K562 (cell line): ENCODE results near the gene SUMO3. TPM values are rescaled to one million over a fixed set of nuclear protein-coding genes. Genes with fewer than 3 reads are reported as not detected.

Source experiments
- ATAC-seq: fragments of 200-7000 bp; cut with Tn5 transposase; 3 replicates; pipeline ENCODE4 v1.9.1; 2020; ENCODE audit warnings: moderate library complexity
- BruUV-seq: library from RNA; stranded (reverse); fragments of 400-500 nt; replicated peaks from 2 replicates; lab custom pipeline; 2021; lab: Mats Ljungman, UMichigan
- CTCF ChIA-PET: fragments of 300-600 bp; formaldehyde crosslinking; extraction: SDS; loops from one replicate; lab custom pipeline; 2021; ENCODE audit warnings: low intra/inter-chr PET ratio; lab: Yijun Ruan, JAX
- POLR2A ChIA-PET: fragments of 300-600, 350-650 bp; sonication (Branson Sonifier 250); formaldehyde crosslinking; extraction: SDS; loops from one replicate; lab custom pipeline; 2021; ENCODE audit warnings: antibody characterized with exemption, inconsistent platforms; lab: Yijun Ruan, JAX
- DNase-seq, 4 experiments: peaks; one replicate each; pipeline versions ENCODE4 v3.0.0 to v3.0.0-alpha.2; 2011 to 2018; ENCODE audit warnings: low spot score in 3 of 4, mixed read lengths in 3 of 4; ENCODE audit errors: extremely low read depth in 1 of 4
- FAIRE-seq: peaks from 2 replicates; lab custom pipeline; 2011; peaks lifted over from hg19 to GRCh38; lab: Jason Lieb, UNC
- H2AFZ ChIP-seq: 2 replicates; pipeline ENCODE4 v1.6.0; 2011; ENCODE audit warnings: low read depth, low read length, control low read depth, inconsistent platforms
- H3K27ac ChIP-seq: fragments of 200-600 bp; 3 replicates; pipeline ENCODE4 v1.8.0; 2011; ENCODE audit warnings: low read depth, mild to moderate bottlenecking, control low read depth, inconsistent platforms, low read length, moderate library complexity, mixed read lengths; ENCODE audit errors: extremely low read depth
- H3K27me3 ChIP-seq, 2 experiments: fragments of 300-600 bp in 1 of 2; 2 replicates in 1 of 2; 3 replicates in 1 of 2; pipeline versions ENCODE4 v1.6.0 to v1.8.0; 2011; ENCODE audit warnings: inconsistent platforms in 2 of 2, low read length in 2 of 2, mild to moderate bottlenecking in 1 of 2, mixed read lengths in 1 of 2, moderate library complexity in 1 of 2; ENCODE audit not compliant: control insufficient read depth in 2 of 2, insufficient read depth in 2 of 2
- H3K36me3 ChIP-seq: fragments of 300-600 bp; 3 replicates; pipeline ENCODE4 v1.8.0; 2011; ENCODE audit warnings: mild to moderate bottlenecking, low read length, inconsistent platforms; ENCODE audit not compliant: control insufficient read depth, insufficient read depth
- H3K4me1 ChIP-seq, 2 experiments: fragments of 200-600 bp in 1 of 2; replicated peaks in 1 of 2; 2 replicates in 1 of 2; 3 replicates in 1 of 2; pipeline versions ENCODE4 v1.5.1 to v1.8.0; 2011; ENCODE audit warnings: inconsistent platforms in 2 of 2, low read length in 2 of 2, mild to moderate bottlenecking in 1 of 2, mixed read lengths in 1 of 2, moderate library complexity in 1 of 2; ENCODE audit not compliant: control insufficient read depth in 2 of 2, insufficient read depth in 2 of 2
- H3K4me2 ChIP-seq: 2 replicates; pipeline ENCODE4 v1.6.1; 2011; ENCODE audit warnings: low read length, control low read depth, inconsistent platforms, mixed read lengths; ENCODE audit not compliant: insufficient read depth
- H3K4me3 ChIP-seq: fragments of 200-600 bp; sonication (generic), shearing (Covaris generic); 2 replicates; pipeline ENCODE4 v1.5.1; 2016; ENCODE audit warnings: control low read depth, inconsistent platforms
- H3K79me2 ChIP-seq: fragments of 200-600 bp; 3 replicates; pipeline ENCODE4 v1.8.0; 2011; ENCODE audit warnings: low read length, inconsistent platforms; ENCODE audit not compliant: control insufficient read depth, insufficient read depth
- H3K9ac ChIP-seq, 2 experiments: 2 replicates each; pipeline versions ENCODE4 v1.6.0 to v1.6.1; 2011; ENCODE audit warnings: low read depth in 2 of 2, low read length in 2 of 2, control low read depth in 1 of 2, inconsistent platforms in 1 of 2, mild to moderate bottlenecking in 1 of 2, mixed read lengths in 1 of 2; ENCODE audit not compliant: insufficient read depth in 1 of 2
- H3K9me1 ChIP-seq: one replicate; pipeline ENCODE4 v1.6.0; 2011; ENCODE audit warnings: inconsistent platforms, mild to moderate bottlenecking, low read length, moderate library complexity; ENCODE audit not compliant: control insufficient read depth, insufficient read depth
- H3K9me3 ChIP-seq: replicated peaks from 2 replicates; pipeline ENCODE4 v1.5.1; 2011; ENCODE audit warnings: low read depth, low read length, inconsistent platforms; ENCODE audit not compliant: control insufficient read depth, insufficient read depth
- H4K20me1 ChIP-seq: replicated peaks from 2 replicates; pipeline ENCODE4 v1.6.1; 2011; ENCODE audit warnings: low read length, inconsistent platforms, mixed read lengths; ENCODE audit not compliant: control insufficient read depth, insufficient read depth
- BHLHE40 ChIP-seq: IDR thresholded peaks from 2 replicates; pipeline ENCODE4 v1.6.1; 2011; ENCODE audit warnings: low read length, improper control_type of control experiment
- PTTG1 ChIP-seq: fragments of 450-650 bp; IDR thresholded peaks from 2 replicates; pipeline ENCODE4 v1.6.1; 2016; ENCODE audit warnings: low read depth, mild to moderate bottlenecking, missing genetic modification characterization, missing compliant biosample characterization
- RHOXF2B ChIP-seq: fragments of 250-450 bp; sonication (Bioruptor Pico); conservative IDR thresholded peaks from 2 replicates; pipeline ENCODE4 v1.5.1; 2021
- ZNF133 ChIP-seq: fragments of 250-450 bp; sonication (Bioruptor Pico); IDR thresholded peaks from 2 replicates; pipeline ENCODE4 v1.4.0; 2020; ENCODE audit warnings: mild to moderate bottlenecking
- ZNF57 ChIP-seq: fragments of 450-650 bp; formaldehyde crosslinking; IDR thresholded peaks from 2 replicates; pipeline ENCODE4 v1.4.0; 2020; ENCODE audit warnings: mild to moderate bottlenecking, moderate library complexity
- WGBS: fragments of 100-300 bp; shearing (Covaris generic); methylation state at CpG from one replicate; pipeline ENCODE4 v1.1.6; 2016; ENCODE audit warnings: low coverage, mixed read lengths; ENCODE audit not compliant: insufficient coverage; ENCODE audit errors: missing lambda C conversion rate; 5-methylcytosine and 5-hydroxymethylcytosine counted together
- in situ Hi-C: fragments of 300-500 bp; cut with MboI; formaldehyde crosslinking; loops from 4 replicates; pipeline ENCODE4 v1.15.0; 2018; ENCODE audit warnings: inconsistent platforms, mixed read lengths
- intact Hi-C: fragments of 100-400 bp; cut with micrococcal nuclease; formaldehyde crosslinking; loops from 2 replicates; pipeline ENCODE4 v1.14.2; 2022
- polyA plus RNA-seq, 8 experiments: library from polyadenylated mRNA; depleted of rRNA in 4 of 8; stranded (reverse) in 5 of 8; unstranded in 3 of 8; fragments of >200 nt; fragmentation: Nextera tagmentation in 2 of 8; fragmentation: Illumina TruSeq in 1 of 8; extraction: Ambion mirVana in 2 of 8; extraction: Trizol in 1 of 8; gene quantifications; 2 replicates each; pipeline versions ENCODE4 v1.2.1 to v1.2.3, GENCODE V29; 2011 to 2014; ENCODE audit warnings: inconsistent platforms in 1 of 8, missing spikeins in 1 of 8
- total RNA-seq, 7 experiments: library from RNA; depleted of rRNA in 6 of 7; stranded (reverse); fragments of >200 nt in 6 of 7; fragmentation: Illumina TruSeq in 2 of 7; extraction: Trizol in 2 of 7; gene quantifications; 2 replicates each; pipeline versions ENCODE4 v1.2.1 to v1.2.3, GENCODE V29; 2011 to 2021; ENCODE audit warnings: low replicate concordance in 1 of 7
- TF ChIP-seq, protein P1 (sequence below): sonication (generic); formaldehyde crosslinking; IDR thresholded peaks from 2 replicates; pipeline ENCODE4 v1.8.1; 2023; ENCODE audit warnings: mild to moderate bottlenecking, missing genetic modification reagents
- TF ChIP-seq, protein P2 (sequence below): fragments of 450-650 bp; conservative IDR thresholded peaks from 2 replicates; pipeline ENCODE4 v1.6.1; 2016; ENCODE audit warnings: missing genetic modification characterization, low read depth, mild to moderate bottlenecking, missing compliant biosample characterization, moderate library complexity
- TF ChIP-seq, protein P3 (sequence below): fragments of 450-650 bp; IDR thresholded peaks from 2 replicates; pipeline ENCODE4 v1.6.1; 2017; ENCODE audit warnings: antibody characterized with exemption

SUMO3 gene
- total and polyA plus RNA-seq, 9 of the 15 experiments (the other 6 are each of a cell fraction or from before 2014, with no cell fraction given), result 13.9 to 143 (median 113) TPM

DNA sequence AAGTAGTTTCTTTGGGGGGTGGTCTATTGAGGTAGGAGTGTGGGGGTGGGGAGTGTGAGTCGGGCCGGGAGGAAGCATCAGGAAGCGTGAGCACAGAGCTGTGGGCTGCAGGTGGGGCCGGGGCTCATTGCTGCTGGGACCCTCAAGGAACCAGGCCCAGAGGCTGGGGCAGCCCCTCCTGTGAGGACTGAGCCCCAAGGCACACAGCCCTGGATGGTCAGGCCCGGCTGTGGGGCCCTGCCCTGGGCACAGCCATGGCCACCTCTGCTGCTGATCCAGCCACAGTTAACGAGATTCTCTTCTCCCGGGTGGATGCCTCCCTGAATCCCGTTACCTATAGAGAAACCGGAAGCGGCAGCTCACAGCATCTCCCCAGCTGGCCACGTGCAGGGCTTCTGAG lies 22.9 kb upstream of the SUMO3 start:
- Histone ChIP-seq H4K20me1 (peaks cover 5% of the 10 kb centered on the region; the same call in 1 of the 2 replicates), H3K4me3 (no peak overlapping the region), H2AFZ (no peak overlapping the region), H3K9me3 (no peaks in the 10 kb centered on the region), H3K79me2 (no peaks in the 10 kb centered on the region), H3K4me2 (no peak overlapping the region), H3K36me3 (no peaks in the 10 kb centered on the region)
- no peak for ATAC-seq
- in situ Hi-C loops, result no loop called here
- TF ChIP-seq, protein P1, sequence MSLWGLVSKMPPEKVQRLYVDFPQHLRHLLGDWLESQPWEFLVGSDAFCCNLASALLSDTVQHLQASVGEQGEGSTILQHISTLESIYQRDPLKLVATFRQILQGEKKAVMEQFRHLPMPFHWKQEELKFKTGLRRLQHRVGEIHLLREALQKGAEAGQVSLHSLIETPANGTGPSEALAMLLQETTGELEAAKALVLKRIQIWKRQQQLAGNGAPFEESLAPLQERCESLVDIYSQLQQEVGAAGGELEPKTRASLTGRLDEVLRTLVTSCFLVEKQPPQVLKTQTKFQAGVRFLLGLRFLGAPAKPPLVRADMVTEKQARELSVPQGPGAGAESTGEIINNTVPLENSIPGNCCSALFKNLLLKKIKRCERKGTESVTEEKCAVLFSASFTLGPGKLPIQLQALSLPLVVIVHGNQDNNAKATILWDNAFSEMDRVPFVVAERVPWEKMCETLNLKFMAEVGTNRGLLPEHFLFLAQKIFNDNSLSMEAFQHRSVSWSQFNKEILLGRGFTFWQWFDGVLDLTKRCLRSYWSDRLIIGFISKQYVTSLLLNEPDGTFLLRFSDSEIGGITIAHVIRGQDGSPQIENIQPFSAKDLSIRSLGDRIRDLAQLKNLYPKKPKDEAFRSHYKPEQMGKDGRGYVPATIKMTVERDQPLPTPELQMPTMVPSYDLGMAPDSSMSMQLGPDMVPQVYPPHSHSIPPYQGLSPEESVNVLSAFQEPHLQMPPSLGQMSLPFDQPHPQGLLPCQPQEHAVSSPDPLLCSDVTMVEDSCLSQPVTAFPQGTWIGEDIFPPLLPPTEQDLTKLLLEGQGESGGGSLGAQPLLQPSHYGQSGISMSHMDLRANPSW (CRISPR knock-in tag), result no peak
- TF ChIP-seq RHOXF2B (CRISPR knock-in tag) (no peak), PTTG1 (tag) (no peak), ZNF133 (CRISPR knock-in tag) (no peak), BHLHE40 (no peak), ZNF57 (CRISPR knock-in tag) (no peak)
- TF ChIP-seq, protein P2, sequence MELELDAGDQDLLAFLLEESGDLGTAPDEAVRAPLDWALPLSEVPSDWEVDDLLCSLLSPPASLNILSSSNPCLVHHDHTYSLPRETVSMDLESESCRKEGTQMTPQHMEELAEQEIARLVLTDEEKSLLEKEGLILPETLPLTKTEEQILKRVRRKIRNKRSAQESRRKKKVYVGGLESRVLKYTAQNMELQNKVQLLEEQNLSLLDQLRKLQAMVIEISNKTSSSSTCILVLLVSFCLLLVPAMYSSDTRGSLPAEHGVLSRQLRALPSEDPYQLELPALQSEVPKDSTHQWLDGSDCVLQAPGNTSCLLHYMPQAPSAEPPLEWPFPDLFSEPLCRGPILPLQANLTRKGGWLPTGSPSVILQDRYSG (tag), result no peak
- TF ChIP-seq, protein P3, sequence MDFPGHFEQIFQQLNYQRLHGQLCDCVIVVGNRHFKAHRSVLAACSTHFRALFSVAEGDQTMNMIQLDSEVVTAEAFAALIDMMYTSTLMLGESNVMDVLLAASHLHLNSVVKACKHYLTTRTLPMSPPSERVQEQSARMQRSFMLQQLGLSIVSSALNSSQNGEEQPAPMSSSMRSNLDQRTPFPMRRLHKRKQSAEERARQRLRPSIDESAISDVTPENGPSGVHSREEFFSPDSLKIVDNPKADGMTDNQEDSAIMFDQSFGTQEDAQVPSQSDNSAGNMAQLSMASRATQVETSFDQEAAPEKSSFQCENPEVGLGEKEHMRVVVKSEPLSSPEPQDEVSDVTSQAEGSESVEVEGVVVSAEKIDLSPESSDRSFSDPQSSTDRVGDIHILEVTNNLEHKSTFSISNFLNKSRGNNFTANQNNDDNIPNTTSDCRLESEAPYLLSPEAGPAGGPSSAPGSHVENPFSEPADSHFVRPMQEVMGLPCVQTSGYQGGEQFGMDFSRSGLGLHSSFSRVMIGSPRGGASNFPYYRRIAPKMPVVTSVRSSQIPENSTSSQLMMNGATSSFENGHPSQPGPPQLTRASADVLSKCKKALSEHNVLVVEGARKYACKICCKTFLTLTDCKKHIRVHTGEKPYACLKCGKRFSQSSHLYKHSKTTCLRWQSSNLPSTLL, result no peak
- TF ChIP-seq, all 486 proteins: peak for 0
- DNase-seq (no peak), FAIRE-seq (no peak)
- Histone ChIP-seq H3K4me1 (peaks cover 10 to 47% of the 10 kb centered on the region in 2 experiments), H3K27ac (no peak overlapping the region), H3K9ac (0 out of 4 replicates have a peak overlapping the region, but pooled peaks of 1 of the 2 experiments have one; percentile 17), H3K27me3 (peaks cover 14 to 36% of the 10 kb centered on the region in 2 experiments; a peak in 4 of 5 replicates), H3K9me1 (no peaks in the 10 kb centered on the region)
- BruUV-seq, result no TSS peak
- intact Hi-C loops, result no loop called here
- ChIA-PET POLR2A (interaction anchor here (0.6 to 1.1 kb wide), 4 partner anchors 14 to 29 kb away, joined by 3 to 4 read pairs (median 3); partner anchors contain the start of gene SUMO3), CTCF (no interaction called here)
- WGBS, result 16% methylated on average over 10 of the region's 11 CpGs
